SU-DHL-6 (cell line): Measurements from ENCODE around the gene NEU3.

ENCODE experiments used
- H2AFZ ChIP-seq: fragments of 200-600 bp; sonication (generic); 2 replicates; pipeline ENCODE4 v1.6.1; 2014; ENCODE audit warnings: low read depth, mild to moderate bottlenecking, moderate library complexity, mixed read lengths, antibody characterized with exemption, low read length; ENCODE audit not compliant: severe bottlenecking
- H3F3A ChIP-seq: fragments of 200-600 bp; shearing (Covaris generic); 2 replicates; pipeline ENCODE4 v1.6.0; 2016; ENCODE audit warnings: antibody characterized with exemption, mild to moderate bottlenecking; ENCODE audit not compliant: insufficient read depth
- H3K27ac ChIP-seq: fragments of 200-600 bp; sonication (generic); 2 replicates; pipeline ENCODE4 v1.5.1; 2016; ENCODE audit warnings: low read depth, mild to moderate bottlenecking, low read length, moderate library complexity, mixed read lengths
- H3K27me3 ChIP-seq: fragments of 200-600 bp; sonication (generic), shearing (Covaris generic); 2 replicates; pipeline ENCODE4 v1.6.0; 2014; ENCODE audit warnings: mild to moderate bottlenecking, low read length
- H3K36me3 ChIP-seq: fragments of 200-600 bp; sonication (generic); 2 replicates; pipeline ENCODE4 v1.6.1; 2014; ENCODE audit warnings: mild to moderate bottlenecking, low read length, mixed read lengths
- H3K4me2 ChIP-seq: fragments of 300-600, 200-600 bp; shearing (Covaris generic), sonication (generic); 2 replicates; pipeline ENCODE4 v1.6.0; 2014; ENCODE audit warnings: low read length, low read depth, mild to moderate bottlenecking; ENCODE audit not compliant: poor library complexity, severe bottlenecking
- H3K4me3 ChIP-seq: fragments of 200-600 bp; sonication (generic); 2 replicates; pipeline ENCODE4 v1.5.1; 2014; ENCODE audit warnings: antibody characterized with exemption, low read length, mild to moderate bottlenecking, mixed read lengths; ENCODE audit not compliant: insufficient read depth, poor library complexity, severe bottlenecking
- H3K79me2 ChIP-seq: fragments of 200-600 bp; sonication (generic); 2 replicates; pipeline ENCODE4 v1.6.1; 2014; ENCODE audit warnings: mild to moderate bottlenecking, low read length, moderate library complexity; ENCODE audit not compliant: insufficient read depth
- H3K9ac ChIP-seq: fragments of 200-600 bp; sonication (generic); 2 replicates; pipeline ENCODE4 v1.7.0; 2014; ENCODE audit warnings: mild to moderate bottlenecking, low read length
- H3K9me2 ChIP-seq: fragments of 200-600 bp; sonication (generic); replicated peaks from 2 replicates; pipeline ENCODE4 v1.6.1; 2014; ENCODE audit warnings: low read length; ENCODE audit not compliant: insufficient read depth
- H3K9me3 ChIP-seq: fragments of 200-600 bp; sonication (generic); 2 replicates; pipeline ENCODE4 v1.6.1; 2014; ENCODE audit warnings: low read length, mixed read lengths; ENCODE audit not compliant: insufficient read depth
- H4K20me1 ChIP-seq: fragments of 200-600 bp; sonication (generic); 2 replicates; pipeline ENCODE4 v1.6.1; 2014; ENCODE audit warnings: low read depth, mild to moderate bottlenecking, antibody characterized with exemption, low read length, moderate library complexity, mixed read lengths
- EZH2phosphoT487 ChIP-seq: fragments of 200-600 bp; sonication (generic), shearing (Covaris generic); conservative IDR thresholded peaks from 2 replicates; pipeline ENCODE4 v1.6.1; 2018; ENCODE audit warnings: mild to moderate bottlenecking, antibody characterized with exemption, low read length, moderate library complexity, mixed read lengths
- TF ChIP-seq, protein P1 (sequence below): fragments of 200-600 bp; sonication (generic); IDR thresholded peaks from one replicate; pipeline ENCODE4 v1.5.1; 2017; ENCODE audit warnings: antibody characterized with exemption, mild to moderate bottlenecking, low read length, moderate library complexity; ENCODE audit not compliant: insufficient read depth, poor library complexity, severe bottlenecking

The NEU3 gene

DNA sequence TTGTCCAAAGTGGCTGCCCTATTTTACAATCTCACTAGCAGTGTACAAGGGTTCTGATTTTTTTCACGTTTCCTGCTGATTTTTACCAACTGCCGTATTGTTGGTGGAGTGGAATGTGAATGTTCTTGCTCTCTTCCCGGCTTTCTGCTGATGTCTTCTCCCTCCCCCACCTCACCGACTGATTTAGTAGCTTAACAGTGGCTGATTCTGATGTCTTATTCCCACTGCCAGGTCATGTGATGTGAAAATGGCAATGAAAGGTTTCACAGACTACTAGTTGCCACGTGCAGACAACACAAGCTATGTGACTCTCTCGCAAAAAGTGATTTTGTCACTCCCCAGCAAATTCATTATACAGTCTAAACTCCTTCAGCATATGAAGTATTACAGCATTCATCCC lies 17.3 kb upstream of the NEU3 start:
- Histone ChIP-seq H3F3A (no peaks in the 10 kb centered on the region), H3K36me3 (peaks cover 29% of the 10 kb centered on the region), H3K9ac (no peak overlapping the region), H3K4me3 (no peak overlapping the region), H2AFZ (no peak overlapping the region), H3K27ac (no peak overlapping the region), H4K20me1 (0 out of 2 replicates have a peak, but pooled peaks cover 5% of the 10 kb centered on the region), H3K4me2 (no peak overlapping the region), H3K9me2 (no peaks in the 10 kb centered on the region), H3K27me3 (no peaks in the 10 kb centered on the region), H3K9me3 (no peaks in the 10 kb centered on the region), H3K79me2 (peaks cover 17% of the 10 kb centered on the region)
- TF ChIP-seq, protein P1, sequence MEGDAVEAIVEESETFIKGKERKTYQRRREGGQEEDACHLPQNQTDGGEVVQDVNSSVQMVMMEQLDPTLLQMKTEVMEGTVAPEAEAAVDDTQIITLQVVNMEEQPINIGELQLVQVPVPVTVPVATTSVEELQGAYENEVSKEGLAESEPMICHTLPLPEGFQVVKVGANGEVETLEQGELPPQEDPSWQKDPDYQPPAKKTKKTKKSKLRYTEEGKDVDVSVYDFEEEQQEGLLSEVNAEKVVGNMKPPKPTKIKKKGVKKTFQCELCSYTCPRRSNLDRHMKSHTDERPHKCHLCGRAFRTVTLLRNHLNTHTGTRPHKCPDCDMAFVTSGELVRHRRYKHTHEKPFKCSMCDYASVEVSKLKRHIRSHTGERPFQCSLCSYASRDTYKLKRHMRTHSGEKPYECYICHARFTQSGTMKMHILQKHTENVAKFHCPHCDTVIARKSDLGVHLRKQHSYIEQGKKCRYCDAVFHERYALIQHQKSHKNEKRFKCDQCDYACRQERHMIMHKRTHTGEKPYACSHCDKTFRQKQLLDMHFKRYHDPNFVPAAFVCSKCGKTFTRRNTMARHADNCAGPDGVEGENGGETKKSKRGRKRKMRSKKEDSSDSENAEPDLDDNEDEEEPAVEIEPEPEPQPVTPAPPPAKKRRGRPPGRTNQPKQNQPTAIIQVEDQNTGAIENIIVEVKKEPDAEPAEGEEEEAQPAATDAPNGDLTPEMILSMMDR = no peak
- TF ChIP-seq EZH2phosphoT487 = no peak

DNA sequence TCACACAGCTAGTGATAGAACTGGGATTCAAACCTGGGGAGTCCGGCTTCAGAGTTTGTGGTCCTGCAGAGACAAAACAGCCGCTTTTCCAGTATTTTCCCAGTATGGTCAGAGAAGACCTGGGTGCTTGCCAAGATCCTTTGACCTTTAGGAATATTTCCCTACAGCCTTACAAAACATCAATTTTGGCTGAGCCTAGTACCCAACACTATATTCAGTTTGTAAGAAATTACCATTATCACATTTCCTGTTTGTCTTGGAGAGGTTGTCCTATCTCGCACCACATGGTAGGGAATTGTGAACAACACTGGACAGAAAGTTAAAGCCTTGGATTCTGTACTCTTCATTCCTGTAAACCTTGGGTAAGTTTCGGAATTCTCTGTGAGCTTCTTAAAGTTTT lies 10.7 kb upstream of the NEU3 start:
- H3F3A ChIP-seq = no peaks in the 10 kb centered on the region
- TF ChIP-seq, protein P1 = no peak
- no peak for TF ChIP-seq EZH2phosphoT487
- H3K9me3 ChIP-seq = no peaks in the 10 kb centered on the region
- H3K36me3 ChIP-seq = peaks cover 18% of the 10 kb centered on the region
- H3K9me2 ChIP-seq = no peaks in the 10 kb centered on the region
- no peak overlapping the region for H3K4me2 ChIP-seq
- H3K27ac ChIP-seq = no peak overlapping the region
- no peak overlapping the region for H2AFZ ChIP-seq
- no peak overlapping the region for H3K4me3 ChIP-seq
- H4K20me1 ChIP-seq = no peaks in the 10 kb centered on the region
- no peaks in the 10 kb centered on the region for H3K27me3 ChIP-seq
- no peak overlapping the region for H3K9ac ChIP-seq
- H3K79me2 ChIP-seq = no peaks in the 10 kb centered on the region

DNA sequence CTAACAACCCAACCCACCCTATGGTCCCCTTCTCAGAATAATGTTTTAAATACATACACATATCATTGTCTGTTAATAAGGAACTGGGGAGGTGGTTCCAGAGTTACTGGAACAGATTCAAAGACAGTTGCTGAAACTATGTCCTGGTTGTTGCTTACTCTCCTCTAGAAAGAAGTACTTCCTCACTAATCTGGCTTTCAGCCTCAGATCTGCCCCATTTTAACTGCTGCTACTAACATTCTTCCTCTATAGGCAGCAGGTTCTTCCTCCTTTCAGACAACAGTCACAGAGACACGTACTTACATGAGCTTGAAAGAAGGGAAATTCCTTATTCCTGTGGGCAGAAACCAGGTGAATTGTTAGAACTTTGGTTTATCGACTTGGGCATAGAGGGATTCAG lies 8.1 kb upstream of the NEU3 start:
- Histone ChIP-seq H3K27ac (no peak overlapping the region), H3K36me3 (peaks cover 10% of the 10 kb centered on the region), H3K9me2 (no peaks in the 10 kb centered on the region), H3K27me3 (no peaks in the 10 kb centered on the region), H3K9ac (no peak overlapping the region), H4K20me1 (no peaks in the 10 kb centered on the region), H2AFZ (no peak overlapping the region), H3K4me2 (no peak overlapping the region), H3K4me3 (no peak overlapping the region), H3F3A (peaks cover 6% of the 10 kb centered on the region; the same call in 1 of the 2 replicates), H3K9me3 (no peaks in the 10 kb centered on the region), H3K79me2 (no peaks in the 10 kb centered on the region)
- TF ChIP-seq, protein P1 = no peak
- no peak for TF ChIP-seq EZH2phosphoT487

DNA sequence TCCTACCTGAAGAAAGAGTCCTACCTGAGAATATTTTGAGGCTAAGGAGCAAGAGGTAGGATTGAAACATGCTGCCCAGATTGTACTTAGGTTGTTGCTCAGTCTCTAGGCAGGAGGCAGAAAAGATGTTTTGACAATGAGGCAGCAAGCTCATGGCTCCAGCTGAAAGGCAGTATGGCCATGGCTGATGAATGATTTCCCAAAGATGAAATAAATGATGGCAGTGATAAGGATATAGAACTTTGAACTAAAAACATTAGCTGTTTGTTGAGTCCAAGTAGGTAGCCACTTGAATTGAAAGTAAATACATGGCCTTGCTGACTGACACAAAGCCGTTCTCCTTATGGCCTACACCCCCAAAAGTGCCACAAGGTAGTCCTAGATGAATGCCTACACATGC lies 6.8 kb upstream of the NEU3 start:
- Histone ChIP-seq H3K36me3 (peaks cover 10% of the 10 kb centered on the region), H2AFZ (no peak overlapping the region), H3K9ac (no peak overlapping the region), H3K9me3 (no peaks in the 10 kb centered on the region), H3K9me2 (no peaks in the 10 kb centered on the region), H3F3A (peaks cover 18% of the 10 kb centered on the region), H3K27me3 (no peaks in the 10 kb centered on the region), H3K79me2 (no peaks in the 10 kb centered on the region), H3K27ac (no peak overlapping the region), H3K4me2 (no peak overlapping the region), H3K4me3 (no peak overlapping the region), H4K20me1 (no peaks in the 10 kb centered on the region)
- TF ChIP-seq EZH2phosphoT487 = no peak
- TF ChIP-seq, protein P1 = no peak
